GM12878 (cell line): ENCODE results near the gene ZIC2. TPM values are rescaled to one million over a fixed set of nuclear protein-coding genes. Genes with fewer than 3 reads are reported as not detected.

ENCODE experiments used
- ATAC-seq: fragments of 200-7000 bp; cut with Tn5 transposase; 3 replicates; pipeline ENCODE4 v1.9.1; 2020; ENCODE audit warnings: mild to moderate bottlenecking, moderate library complexity
- BruUV-seq: library from RNA; stranded (reverse); fragments of 400-500 nt; replicated peaks from 2 replicates; lab custom pipeline; 2021; lab: Mats Ljungman, UMichigan
- CTCF ChIA-PET: fragments of 300-600 bp; sonication (Branson Sonifier 250); formaldehyde crosslinking; extraction: SDS; loops from one replicate; lab custom pipeline; 2021; ENCODE audit warnings: inconsistent platforms; lab: Yijun Ruan, JAX
- POLR2A ChIA-PET: fragments of 350-600 bp; formaldehyde crosslinking; extraction: SDS; loops from one replicate; lab custom pipeline; 2021; ENCODE audit warnings: inconsistent platforms; lab: Charles Lee
- RAD21 ChIA-PET: fragments of 300-600 bp; sonication (Branson Sonifier 250); formaldehyde crosslinking; loops from one replicate; lab custom pipeline; 2023; ENCODE audit warnings: antibody characterized with exemption; ENCODE audit not compliant: unreplicated experiment; lab: Charles Lee
- SMC1A ChIA-PET: fragments of 300-600 bp; sonication (Branson Sonifier 250); formaldehyde crosslinking; loops from one replicate; lab custom pipeline; 2023; ENCODE audit not compliant: unreplicated experiment, uncharacterized antibody; lab: Charles Lee
- DNase-seq: peaks from one replicate; pipeline ENCODE4 v3.0.0-alpha.2; 2011; ENCODE audit warnings: low read depth, low spot score
- FAIRE-seq: peaks from 3 replicates; lab custom pipeline; 2011; peaks lifted over from hg19 to GRCh38; lab: Jason Lieb, UNC
- H2AFZ ChIP-seq: 2 replicates; pipeline ENCODE4 v1.6.0; 2011; ENCODE audit warnings: low read depth, low read length, control low read depth; ENCODE audit not compliant: control insufficient read depth
- H3K27ac ChIP-seq: 2 replicates; pipeline ENCODE4 v1.5.1; 2011; ENCODE audit warnings: control low read depth; ENCODE audit not compliant: control insufficient read depth, insufficient read depth
- H3K27me3 ChIP-seq, 2 experiments: replicated peaks in 1 of 2; 2 replicates each; pipeline versions ENCODE4 v1.6.0 to v1.6.1; 2011; ENCODE audit warnings: low read length in 1 of 2; ENCODE audit not compliant: control insufficient read depth in 2 of 2, insufficient read depth in 2 of 2
- H3K36me3 ChIP-seq, 2 experiments: 2 replicates each; pipeline ENCODE4 v1.5.1; 2011; ENCODE audit warnings: low read length in 1 of 2; ENCODE audit not compliant: control insufficient read depth in 2 of 2, insufficient read depth in 2 of 2
- H3K4me1 ChIP-seq: 2 replicates; pipeline ENCODE4 v1.6.1; 2011; ENCODE audit warnings: mild to moderate bottlenecking, low read length, moderate library complexity, mixed read lengths; ENCODE audit not compliant: control insufficient read depth, insufficient read depth
- H3K4me2 ChIP-seq: 2 replicates; pipeline ENCODE4 v1.6.0; 2011; ENCODE audit warnings: control low read depth; ENCODE audit not compliant: control insufficient read depth, insufficient read depth
- H3K4me3 ChIP-seq: fragments of 200-600 bp; sonication (generic); 2 replicates; pipeline ENCODE4 v1.5.1; 2016
- H3K79me2 ChIP-seq: 2 replicates; pipeline ENCODE4 v1.6.0; 2011; ENCODE audit warnings: low read length; ENCODE audit not compliant: control insufficient read depth, insufficient read depth
- H3K9ac ChIP-seq: 2 replicates; pipeline ENCODE4 v1.8.0; 2011; ENCODE audit warnings: low read length, control low read depth, mixed read lengths; ENCODE audit not compliant: control insufficient read depth, insufficient read depth
- H3K9me3 ChIP-seq: replicated peaks from 3 replicates; pipeline ENCODE4 v1.5.1; 2011; ENCODE audit warnings: mild to moderate bottlenecking, low read length; ENCODE audit not compliant: control insufficient read depth, insufficient read depth
- H4K20me1 ChIP-seq: 2 replicates; pipeline ENCODE4 v1.6.0; 2011; ENCODE audit not compliant: control insufficient read depth, insufficient read depth
- BMI1 ChIP-seq: fragments of 450-650 bp; IDR thresholded peaks from 2 replicates; pipeline ENCODE4 v1.6.1; 2016; ENCODE audit warnings: mild to moderate bottlenecking, moderate library complexity, borderline replicate concordance
- CHD4 ChIP-seq: fragments of 200-600 bp; sonication (generic); IDR thresholded peaks from 2 replicates; pipeline ENCODE4 v1.6.1; 2016; ENCODE audit warnings: mild to moderate bottlenecking
- E2F8 ChIP-seq: fragments of 450-650 bp; IDR thresholded peaks from 2 replicates; pipeline ENCODE4 v1.6.1; 2018; ENCODE audit warnings: mild to moderate bottlenecking, low read depth, moderate library complexity; ENCODE audit not compliant: partially characterized antibody
- PBX3 ChIP-seq: IDR thresholded peaks from 2 replicates; pipeline ENCODE4 v1.6.1; 2011; ENCODE audit warnings: mild to moderate bottlenecking, low read depth, low read length, moderate library complexity; ENCODE audit not compliant: insufficient replicate concordance
- STAT3 ChIP-seq: IDR thresholded peaks from 2 replicates; pipeline ENCODE4 v1.6.1; 2011; ENCODE audit warnings: low read depth, low read length, improper control_type of control experiment
- SUPT20H ChIP-seq: IDR thresholded peaks from 2 replicates; pipeline ENCODE4 v1.6.1; 2011; ENCODE audit warnings: low read depth, mild to moderate bottlenecking, low read length, moderate library complexity, borderline replicate concordance; ENCODE audit not compliant: control insufficient read depth
- WGBS: methylation state at CpG from one replicate; pipeline ENCODE4 v1.1.6; 2016; ENCODE audit warnings: low lambda C conversion rate; ENCODE audit not compliant: insufficient replicate concordance, insufficient coverage; ENCODE audit errors: missing lambda C conversion rate; 5-methylcytosine and 5-hydroxymethylcytosine counted together
- in situ Hi-C: fragments of 300-500 bp; cut with MboI; formaldehyde crosslinking; loops from 9 replicates; pipeline ENCODE4 v1.14.3; 2018; ENCODE audit warnings: mixed read lengths
- intact Hi-C: fragments of 100-400 bp; cut with micrococcal nuclease; formaldehyde crosslinking; loops from one replicate; pipeline ENCODE4 v1.14.2; 2022; ENCODE audit not compliant: unreplicated experiment
- polyA plus RNA-seq, 11 experiments: library from polyadenylated mRNA; depleted of rRNA in 4 of 11; unstranded in 6 of 11; stranded (reverse) in 5 of 11; fragments of >200 nt; fragmentation: Nextera tagmentation in 4 of 11; fragmentation: Illumina TruSeq in 1 of 11; extraction: Ambion mirVana in 4 of 11; extraction: Trizol in 1 of 11; gene quantifications; 1 replicate in 1 of 11; 2 replicates in 10 of 11; pipeline versions ENCODE4 v1.2.1 to v1.2.3, GENCODE V29; 2011 to 2016; ENCODE audit warnings: inconsistent platforms in 2 of 11, missing spikeins in 2 of 11, low read depth in 1 of 11
- total RNA-seq, 4 experiments: library from RNA; depleted of rRNA in 3 of 4; stranded (reverse); fragments of >200 nt in 3 of 4; fragmentation: Illumina TruSeq in 1 of 4; extraction: Trizol in 1 of 4; gene quantifications; 2 replicates each; pipeline versions ENCODE4 v1.2.1 to v1.2.3, GENCODE V29; 2013 to 2021

ZIC2 gene
- total and polyA plus RNA-seq, 10 of the 15 experiments (the other 5 are each of a cell fraction or from before 2014, with no cell fraction given): 0.05 TPM; not detected in 8

- in situ Hi-C loops (no loop called here), intact Hi-C loops (no loop called here)
- Histone ChIP-seq H3K4me1 (peaks cover 4% of the 10 kb centered on the region; the same call in 1 of the 2 replicates), H3K36me3 (no peaks in the 10 kb centered on the region), H3K27me3 (peaks cover 4 to 16% of the 10 kb centered on the region in 2 experiments; a peak in 3 of 4 replicates), H3K79me2 (no peaks in the 10 kb centered on the region), H2AFZ (no peak overlapping the region), H3K4me2 (no peak overlapping the region), H3K27ac (no peak overlapping the region), H3K9me3 (no peaks in the 10 kb centered on the region; the same call in 1 of the 3 replicates)
- ATAC-seq: no peak
- ChIA-PET POLR2A (no interaction called here), RAD21 (no interaction called here), SMC1A (no interaction called here), CTCF (no interaction called here)
- FAIRE-seq: no peak
- BruUV-seq: no TSS peak
- DNase-seq: no peak
- no peak for TF ChIP-seq CHD4
- TF ChIP-seq BMI1: no peak
- TF ChIP-seq E2F8: no peak
- no peak for TF ChIP-seq PBX3
- TF ChIP-seq STAT3: no peak
- TF ChIP-seq SUPT20H: no peak
- TF ChIP-seq, all 136 proteins: peak for 0
- 65% methylated on average over 31 of the region's 40 CpGs for WGBS
- no peak overlapping the region for H3K4me3 ChIP-seq
- no peak overlapping the region for H3K9ac ChIP-seq
- no peaks in the 10 kb centered on the region for H4K20me1 ChIP-seq
Measured at GRCh38 chr13:99997702-99998214, 16.2 kb downstream of the ZIC2 start.
